K562 (cell line): ENCODE measurements around the gene METRNL.

Experiments used
- CBX2 ChIP-seq: fragments of 200-600 bp; sonication (generic); IDR thresholded peaks from one replicate; pipeline ENCODE4 v1.6.1; 2012; ENCODE audit warnings: mild to moderate bottlenecking, low read length, inconsistent platforms; ENCODE audit not compliant: insufficient read depth, poor library complexity, severe bottlenecking
- CTCF ChIP-seq, 3 experiments: IDR thresholded peaks in 2 of 3; conservative IDR thresholded peaks in 1 of 3; 2 replicates each; pipeline ENCODE4 v1.5.1; 2011 to 2012; ENCODE audit warnings: low read length in 3 of 3, mild to moderate bottlenecking in 3 of 3, control low read depth in 2 of 3, improper control_type of control experiment in 1 of 3, inconsistent platforms in 1 of 3, low read depth in 1 of 3, mixed read lengths in 1 of 3, moderate library complexity in 1 of 3; ENCODE audit not compliant: insufficient read depth in 2 of 3
- EP300 ChIP-seq: IDR thresholded peaks from 2 replicates; pipeline ENCODE4 v1.6.1; 2012; ENCODE audit warnings: low read length, improper control_type of control experiment
- MXI1 ChIP-seq: IDR thresholded peaks from 2 replicates; pipeline ENCODE4 v1.6.1; 2011; ENCODE audit warnings: low read depth, mild to moderate bottlenecking, improper control_type of control experiment, low read length
- NFYB ChIP-seq: IDR thresholded peaks from 2 replicates; pipeline ENCODE4 v1.6.1; 2011; ENCODE audit warnings: mild to moderate bottlenecking, moderate library complexity; ENCODE audit not compliant: insufficient read length; ENCODE audit errors: extremely low read depth
- RBBP5 ChIP-seq: fragments of 200-600 bp; sonication (generic); IDR thresholded peaks from 2 replicates; pipeline ENCODE4 v1.6.1; 2012; ENCODE audit warnings: borderline replicate concordance, mild to moderate bottlenecking, low read length, control low read depth, inconsistent platforms; ENCODE audit not compliant: insufficient read depth, poor library complexity, severe bottlenecking
- REST ChIP-seq, 2 experiments: fragments of 450-650 bp; formaldehyde crosslinking in 1 of 2; IDR thresholded peaks; 2 replicates each; pipeline versions ENCODE4 v1.4.0 to v1.6.1; 2014 to 2020; ENCODE audit warnings: mild to moderate bottlenecking in 2 of 2, borderline replicate concordance in 1 of 2, low read depth in 1 of 2
- SIN3A ChIP-seq, 2 experiments: fragments of 150-350 bp in 1 of 2; IDR thresholded peaks; 2 replicates each; pipeline ENCODE4 v1.6.1; 2011 to 2016; ENCODE audit warnings: borderline replicate concordance in 2 of 2, low read depth in 2 of 2, low read length in 2 of 2, mild to moderate bottlenecking in 2 of 2, moderate library complexity in 2 of 2; ENCODE audit not compliant: control insufficient read depth in 1 of 2
- ZNF134 ChIP-seq: fragments of 250-450 bp; sonication (Bioruptor Pico); conservative IDR thresholded peaks from 2 replicates; pipeline ENCODE4 v1.4.0; 2020

- TF ChIP-seq RBBP5 (no peak), CTCF (IDR thresholded peaks at IDR 0.05 in 2 of 3, conservative IDR thresholded peaks at IDR 0.05 in 1 of 3; ENCODE audit: insufficient read depth in 2 of 3, low read depth in 1 of 3, low read length in 3 of 3) (no peak), NFYB (no peak), CBX2 (no peak), ZNF134 (CRISPR knock-in tag) (no peak), REST (IDR thresholded peaks at IDR 0.05; ENCODE audit: borderline replicate concordance) (no peak), REST (CRISPR knock-in tag; IDR thresholded peaks at IDR 0.05; ENCODE audit: low read depth) (no peak), MXI1 (no peak), SIN3A (IDR thresholded peaks at IDR 0.05; ENCODE audit: borderline replicate concordance in 2 of 2, control insufficient read depth in 1 of 2, low read depth in 2 of 2, low read length in 2 of 2) (no peak), EP300 (no peak)
Observed at GRCh38 chr17:83072600-83073358, 6.6 kb upstream of the METRNL start.
